ENCODE data around the gene LRP1B. TPM values are rescaled to one million over a fixed set of nuclear protein-coding genes. Genes with fewer than 3 reads are reported as not detected.

LRP1B gene
- total and polyA plus RNA-seq, 2 of the 8 experiments (the other 6 are each of a cell fraction or from before 2014, with no cell fraction given), result 0.03 TPM; not detected in 1

DNA sequence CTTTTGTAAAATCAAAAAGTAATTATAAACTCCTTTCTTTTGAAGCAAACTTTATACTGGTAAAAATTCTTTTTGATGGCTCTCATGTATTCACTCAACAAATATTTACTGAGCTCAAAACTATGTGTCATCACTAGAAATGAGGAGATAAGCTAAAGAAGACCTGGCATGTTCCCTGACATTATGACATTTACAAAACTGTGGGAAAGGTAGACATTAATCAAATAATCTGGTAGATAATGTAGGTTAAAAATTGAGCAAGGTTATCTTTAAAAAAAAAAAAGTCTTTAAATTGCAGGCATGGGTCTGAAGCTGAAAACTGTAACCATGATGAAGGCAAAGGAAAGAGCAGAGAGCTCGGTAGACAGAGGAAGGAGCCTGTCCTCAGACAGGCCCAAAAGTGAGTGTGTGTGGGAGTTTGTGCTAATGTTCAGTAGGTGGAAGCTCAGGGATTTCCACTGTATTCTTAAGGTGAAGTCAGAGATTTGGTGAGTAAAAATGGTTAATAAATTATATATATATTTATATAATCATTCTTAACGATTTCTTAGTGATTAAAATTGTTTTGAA lies 612.9 kb downstream of the LRP1B start (continued):
- no peak for TF ChIP-seq USF2 (IDR thresholded peaks at IDR 0.05; ENCODE audit: low read length)

Measured in H1 (cell line).